GM18505 (cell line): ENCODE results near the gene MGLL.

Experiments used
- ATAC-seq: cut with Tn5 transposase; IDR thresholded peaks from one replicate; pipeline ENCODE4 v1.9.1; 2021; ENCODE audit not compliant: unreplicated experiment
- POLR2A ChIP-seq: IDR thresholded peaks from 4 replicates; pipeline ENCODE4 v1.6.1; 2011; ENCODE audit warnings: borderline replicate concordance; ENCODE audit not compliant: insufficient read depth, insufficient read length; ENCODE audit errors: extremely low read depth

The MGLL gene

DNA sequence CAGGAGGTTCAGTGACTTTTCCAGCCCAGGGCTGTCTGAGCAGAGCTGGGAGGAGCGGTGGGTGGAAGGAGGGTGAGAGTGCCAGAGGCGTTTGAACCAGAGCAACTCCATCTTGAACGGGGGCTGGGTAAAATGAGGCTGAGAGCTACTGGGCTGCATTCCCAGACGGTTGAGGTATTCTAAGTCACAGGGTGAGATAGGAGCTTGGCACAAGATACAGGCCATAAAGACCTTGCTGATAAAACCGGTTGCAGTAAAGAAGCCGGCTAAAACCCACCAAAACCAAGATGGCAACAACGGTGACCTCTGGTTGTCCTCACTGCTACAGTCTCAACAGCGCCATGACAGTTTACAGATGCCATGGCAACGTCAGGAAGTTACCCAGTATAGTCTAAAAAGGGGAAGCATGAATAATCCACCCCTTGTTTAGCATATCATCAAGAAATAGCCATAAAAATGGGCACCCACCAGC lies 89.4 kb downstream of the MGLL start:
- ATAC-seq, result no peak
- TF ChIP-seq POLR2A, result no peak

DNA sequence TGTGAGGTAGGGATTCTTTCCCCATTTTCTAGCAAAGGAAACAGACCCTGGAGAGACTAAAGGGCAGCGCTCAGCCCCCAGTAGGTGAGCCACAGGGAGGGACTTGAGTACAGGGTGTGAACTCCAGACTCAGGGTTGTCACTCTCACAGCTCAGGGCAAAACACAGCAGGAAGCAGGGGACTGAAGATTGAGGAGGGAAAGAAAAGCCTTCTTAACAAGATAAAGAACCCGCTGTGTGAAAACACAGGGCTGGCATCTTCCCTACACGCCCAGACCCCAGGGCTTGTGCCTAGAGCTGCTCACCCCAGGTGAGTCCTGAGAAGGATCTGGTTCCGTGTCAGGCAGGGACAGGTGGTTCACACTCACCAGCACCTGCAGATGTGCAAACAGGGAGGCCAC lies 90.0 kb downstream of the MGLL start:
- no peak for ATAC-seq
- TF ChIP-seq POLR2A, result no peak

DNA sequence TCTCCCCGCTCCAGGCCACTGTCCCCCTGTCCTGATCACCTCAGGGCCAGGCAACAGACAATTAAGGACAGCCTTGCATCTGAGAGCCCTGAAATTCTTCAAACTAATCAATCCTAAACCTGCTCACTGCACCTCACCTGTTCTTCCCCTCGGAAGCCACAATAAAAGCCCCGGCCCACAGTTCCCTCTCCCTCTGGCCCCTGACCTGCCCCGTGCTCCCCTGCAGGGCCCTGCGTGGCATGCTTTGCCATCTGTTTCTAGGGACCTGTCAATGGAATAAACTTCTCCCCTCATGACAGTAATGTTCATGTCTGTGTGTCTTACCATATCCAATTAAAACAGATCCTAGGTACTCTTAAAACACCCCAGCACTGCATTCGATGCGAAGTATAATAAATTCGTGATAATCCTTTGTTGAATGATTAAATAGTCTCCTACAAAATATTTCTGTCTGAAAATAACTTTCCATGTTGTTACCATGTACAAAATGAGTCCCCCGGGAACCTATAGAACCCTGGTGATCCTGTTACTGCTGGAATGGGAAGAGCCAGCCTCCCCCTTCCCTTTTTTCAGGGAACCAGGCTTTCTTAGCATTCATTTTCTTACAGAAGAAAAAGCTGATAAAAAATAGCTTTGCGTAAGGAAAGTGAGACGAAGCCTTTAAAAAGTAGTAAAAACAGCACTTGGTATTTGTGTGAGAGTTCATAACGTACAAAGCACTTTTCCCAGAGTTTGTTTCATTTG lies 90.6 kb downstream of the MGLL start:
- TF ChIP-seq POLR2A, result no peak
- no peak for ATAC-seq

DNA sequence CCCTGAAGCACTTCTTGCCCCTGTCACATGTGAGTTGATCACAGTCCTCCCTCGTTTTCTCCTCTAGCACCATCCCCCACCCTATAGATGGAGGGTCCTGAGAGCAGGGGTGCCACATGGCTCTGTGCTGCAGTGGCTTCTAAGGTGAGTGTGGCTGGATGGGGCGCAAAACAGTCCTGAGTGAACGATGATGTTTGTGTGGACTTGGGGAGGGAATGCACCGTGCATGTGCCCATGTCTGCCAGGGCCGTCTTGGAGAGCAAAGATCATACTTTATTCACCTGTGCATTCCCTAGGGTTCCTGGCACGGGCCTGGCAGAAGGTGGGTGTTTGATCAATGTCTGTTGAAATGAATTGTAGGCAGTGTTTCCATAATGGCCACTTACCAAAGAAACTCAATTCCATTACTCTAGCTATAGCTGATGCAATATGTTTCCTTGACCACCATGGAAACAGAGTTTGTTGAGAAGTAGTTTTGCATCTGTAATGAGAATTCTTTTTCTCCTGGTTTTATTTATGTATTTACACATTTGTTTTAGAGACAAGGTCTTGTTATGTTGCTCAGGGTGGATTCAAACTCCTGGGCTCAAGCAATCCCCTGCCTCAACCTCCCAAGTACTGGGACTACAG lies 91.5 kb downstream of the MGLL start:
- no peak for ATAC-seq
- no peak for TF ChIP-seq POLR2A

DNA sequence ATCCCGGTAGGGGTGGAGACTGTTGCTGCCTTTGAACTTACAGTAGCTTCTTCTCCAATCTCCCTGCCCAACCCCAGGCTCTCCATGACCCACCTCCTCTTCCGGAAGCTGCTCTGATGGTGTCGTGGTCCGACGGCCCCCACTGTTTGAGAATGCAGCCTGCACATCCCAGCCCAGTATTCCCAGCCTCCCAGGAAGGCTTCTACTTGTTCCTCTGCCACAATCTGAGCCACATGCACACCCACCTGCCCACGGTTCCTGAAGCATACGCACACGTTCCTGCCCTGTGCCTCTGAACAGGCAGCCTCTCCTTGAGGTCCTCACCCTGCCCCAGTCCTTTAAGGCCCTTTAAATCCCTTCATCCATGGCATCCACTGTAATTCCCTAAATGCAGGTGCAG lies 92.1 kb downstream of the MGLL start:
- no peak for ATAC-seq
- TF ChIP-seq POLR2A, result no peak

DNA sequence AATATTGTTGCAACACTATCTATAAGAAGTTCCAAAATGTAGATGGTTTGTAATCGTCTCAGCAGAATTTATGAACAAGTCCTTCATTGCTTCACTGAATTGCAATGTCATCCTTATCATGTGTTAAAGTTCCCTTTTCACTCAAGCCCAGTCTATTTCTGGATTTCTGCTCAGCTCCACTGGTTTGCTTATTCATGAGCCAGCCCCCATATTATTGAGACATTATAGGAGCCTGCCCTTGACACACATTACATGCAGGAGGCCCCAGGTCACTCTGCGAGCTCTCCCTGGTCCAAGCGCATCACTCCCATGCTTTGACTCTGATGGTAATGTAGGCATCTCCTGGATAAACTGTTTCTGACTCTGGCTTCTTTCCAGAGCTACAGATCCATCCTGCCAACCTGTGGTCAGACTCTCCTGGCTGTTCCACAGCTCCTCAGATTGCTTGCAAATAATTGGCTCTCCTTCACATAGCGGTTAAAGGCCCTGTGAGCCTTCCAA lies 92.7 kb downstream of the MGLL start:
- no peak for TF ChIP-seq POLR2A
- ATAC-seq, result no peak

DNA sequence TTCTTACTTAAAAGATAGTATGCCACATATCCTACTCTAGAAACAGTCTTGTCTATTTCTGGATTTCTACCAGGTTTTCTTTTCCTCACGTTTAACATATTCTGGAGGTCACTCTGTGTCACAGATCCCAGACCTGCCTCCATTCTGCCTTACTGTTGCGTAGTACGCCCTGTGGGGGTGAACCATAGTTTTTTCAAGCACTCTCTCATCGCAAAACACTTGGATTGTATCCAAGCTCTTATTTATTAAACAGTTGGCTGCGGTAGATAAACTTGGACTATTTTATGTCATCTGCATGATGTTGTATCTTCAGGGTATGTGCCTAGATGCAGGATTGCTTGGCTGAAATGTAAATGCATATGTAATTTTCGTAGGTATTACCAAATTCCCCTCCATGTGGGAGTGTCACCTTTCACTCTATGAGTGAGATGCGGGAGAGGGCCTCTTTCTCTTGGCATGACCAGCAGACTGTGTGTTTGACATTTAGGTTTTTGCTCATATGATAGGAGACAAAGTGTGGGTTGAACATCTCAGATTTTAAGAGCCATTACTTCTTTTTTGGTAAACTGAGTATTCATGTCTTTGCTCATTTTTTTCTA lies 93.8 kb downstream of the MGLL start:
- no peak for ATAC-seq
- TF ChIP-seq POLR2A, result no peak

DNA sequence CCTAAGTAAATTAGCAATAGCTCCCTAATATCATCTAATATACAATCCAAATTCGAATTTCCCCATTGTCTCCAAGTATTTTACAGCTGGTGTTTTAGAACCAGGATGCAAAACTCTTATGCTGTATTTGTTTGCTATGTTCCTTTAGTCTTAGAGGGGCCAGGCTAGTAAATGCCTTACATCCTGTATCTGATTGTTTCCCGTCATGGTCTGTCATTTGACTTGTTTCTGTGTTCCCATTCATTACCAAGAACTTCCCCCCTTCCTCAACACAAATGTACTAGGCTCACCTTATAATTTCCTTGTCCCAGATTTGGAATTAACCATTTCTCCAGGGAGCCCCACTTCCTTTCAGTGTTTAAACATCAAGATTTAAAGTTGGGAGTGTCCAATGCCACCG lies 95.4 kb downstream of the MGLL start:
- ATAC-seq, result no peak
- TF ChIP-seq POLR2A, result no peak

DNA sequence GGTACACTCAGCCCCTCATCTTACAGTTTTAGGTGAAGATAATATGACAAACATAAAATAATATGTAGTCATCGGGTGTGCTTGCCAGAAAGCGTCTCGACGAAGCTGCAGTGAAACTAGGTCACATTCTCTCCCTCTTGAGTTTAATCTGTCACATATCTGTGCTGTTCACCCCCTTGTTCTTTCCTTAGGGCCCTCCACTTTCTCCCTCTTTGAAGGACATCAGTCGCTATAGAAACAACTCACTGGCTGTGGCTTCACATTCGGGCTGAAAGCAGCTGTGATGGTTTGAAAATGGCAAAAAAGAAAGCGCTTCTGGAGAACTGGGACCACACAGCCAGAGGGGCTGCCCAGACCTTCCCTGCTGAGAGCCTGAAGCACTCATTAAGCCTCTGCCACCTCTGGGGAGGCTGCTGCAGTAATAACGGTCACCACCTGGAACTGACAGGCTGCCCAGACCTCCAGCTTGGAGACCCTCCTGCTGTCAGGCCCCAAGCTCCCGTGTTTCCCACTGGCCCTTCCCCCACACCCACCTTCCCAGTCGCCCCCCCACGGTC lies 99.2 kb downstream of the MGLL start:
- no peak for TF ChIP-seq POLR2A

DNA sequence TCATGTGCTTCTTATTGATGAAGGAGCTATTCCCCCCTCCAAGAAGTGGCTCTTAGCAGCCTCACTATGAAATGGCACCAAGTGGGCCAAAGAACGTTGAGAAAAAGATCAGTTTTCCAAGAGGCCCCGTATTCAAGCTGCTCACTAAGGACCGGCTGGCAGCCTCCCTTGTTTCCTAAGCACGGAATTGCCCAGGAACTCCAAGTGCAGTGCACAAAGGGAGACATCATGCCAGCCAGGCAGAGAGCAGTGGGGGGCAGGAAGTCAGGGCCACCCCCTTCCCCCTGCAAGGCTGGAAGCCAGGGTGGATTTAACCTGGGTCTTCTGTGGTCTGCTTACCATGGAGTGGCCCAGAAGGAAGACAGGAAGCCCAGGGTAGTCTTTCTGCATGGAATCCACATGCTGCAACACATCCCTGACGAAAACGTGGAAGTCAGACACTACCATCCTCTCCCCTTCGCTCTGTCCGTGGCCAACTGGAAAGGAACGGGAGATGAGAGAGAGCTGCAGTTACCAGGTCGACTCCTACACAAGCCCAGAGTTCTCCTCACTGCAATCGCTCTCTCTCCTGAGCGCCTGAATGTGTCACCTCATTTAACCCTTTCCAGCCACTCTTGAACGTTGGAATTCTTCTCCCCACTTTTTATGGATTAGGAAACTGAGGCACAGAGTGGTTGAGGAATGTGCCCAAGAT lies 100.1 kb downstream of the MGLL start:
- TF ChIP-seq POLR2A, result no peak
- ATAC-seq, result no peak

More for the DNA sequence above, 99.2 kb downstream of the MGLL start:
- no peak for ATAC-seq

DNA sequence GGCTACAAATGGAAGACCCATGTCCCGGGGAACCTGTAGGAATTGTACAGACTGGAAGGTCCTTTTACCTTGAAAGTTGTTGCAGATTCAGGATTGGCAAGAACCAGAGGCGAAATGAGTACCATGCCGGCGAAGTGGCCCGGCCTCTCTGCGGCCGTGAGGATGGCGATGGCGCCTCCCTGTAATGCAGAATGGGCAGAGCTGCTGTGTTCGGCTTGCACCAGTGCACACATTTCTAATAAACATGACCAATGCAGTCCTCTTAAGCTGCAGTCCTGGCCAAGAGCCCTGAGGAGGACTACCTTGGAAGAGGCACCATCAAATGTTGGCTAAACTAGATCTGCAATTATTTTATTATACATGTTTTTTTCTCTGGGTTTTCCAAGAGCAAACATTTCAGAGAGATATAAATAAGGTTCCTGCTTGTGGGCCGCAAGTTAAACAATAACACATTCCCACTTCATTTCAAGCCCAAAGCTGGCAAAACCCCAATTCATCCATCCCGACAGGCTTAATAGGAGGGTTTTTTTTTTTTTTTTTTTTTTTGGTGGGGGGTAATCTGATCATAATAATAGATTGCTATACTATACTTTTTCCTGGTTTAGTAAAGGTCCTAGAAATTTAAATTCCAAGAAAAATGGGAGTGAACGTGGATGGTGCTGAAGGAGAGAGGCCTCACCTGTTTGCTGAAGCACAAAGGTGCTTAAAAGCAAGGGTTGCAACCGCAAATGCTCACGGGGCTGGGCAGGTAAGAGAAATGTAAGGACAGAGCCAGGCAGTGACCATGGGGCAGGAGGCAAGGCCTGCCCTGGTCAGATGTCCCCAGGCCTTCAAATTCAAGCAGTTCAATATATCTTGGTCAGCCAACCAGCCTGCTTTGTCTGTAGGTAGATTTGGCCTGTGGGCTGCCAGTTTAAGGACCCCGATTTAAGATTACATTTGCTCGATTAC lies 101.1 kb downstream of the MGLL start:
- no peak for TF ChIP-seq POLR2A
- ATAC-seq, result no peak
